D721Med (cell line): ENCODE results near the gene GFRA1.

Source experiments
- DNase-seq: peaks from one replicate; pipeline ENCODE4 v3.0.0; 2011; ENCODE audit warnings: low spot score; ENCODE audit not compliant: insufficient read length
- FAIRE-seq: peaks from 2 replicates; lab custom pipeline; 2011; peaks lifted over from hg19 to GRCh38; lab: Jason Lieb, UNC
- CTCF ChIP-seq: IDR thresholded peaks from 2 replicates; pipeline ENCODE4 v1.5.1; 2012; ENCODE audit warnings: mild to moderate bottlenecking, control low read depth; ENCODE audit not compliant: insufficient read depth; ENCODE audit errors: missing control alignments

GFRA1 gene

GRCh38 chr10:116049974-116050304, 223.1 kb downstream of the GFRA1 start:
- FAIRE-seq (no peak), DNase-seq (no peak)
- TF ChIP-seq CTCF, result no peak

GRCh38 chr10:116049158-116049973, 223.6 kb downstream of the GFRA1 start:
- no peak for TF ChIP-seq CTCF
- FAIRE-seq, result no peak
- DNase-seq, result no peak

GRCh38 chr10:116045366-116046356, 227.3 kb downstream of the GFRA1 start:
- TF ChIP-seq CTCF, result no peak
- no peak for DNase-seq

GRCh38 chr10:116044801-116045248, 228.2 kb downstream of the GFRA1 start:
- FAIRE-seq (no peak), DNase-seq (no peak)
- TF ChIP-seq CTCF, result no peak

More at GRCh38 chr10:116045366-116046356, 227.3 kb downstream of the GFRA1 start:
- FAIRE-seq, result no peak

- FAIRE-seq (no peak), DNase-seq (no peak)
- no peak for TF ChIP-seq CTCF
Observed at GRCh38 chr10:116043861-116044260, 229.1 kb downstream of the GFRA1 start.

GRCh38 chr10:116043304-116043703, 229.7 kb downstream of the GFRA1 start:
- no peak for TF ChIP-seq CTCF
- FAIRE-seq (no peak), DNase-seq (no peak)
